DOHH2 (cell line): ENCODE results near the gene GAB1.

Experiments used
- H3F3A ChIP-seq: fragments of 200-600 bp; sonication (generic), shearing (Covaris generic); 2 replicates; pipeline ENCODE4 v1.6.0; 2016; ENCODE audit warnings: antibody characterized with exemption, mild to moderate bottlenecking; ENCODE audit not compliant: control insufficient read depth, insufficient read depth
- H3K27ac ChIP-seq: fragments of 200-600 bp; sonication (generic); 2 replicates; pipeline ENCODE4 v1.5.1; 2014; ENCODE audit warnings: low read depth, mild to moderate bottlenecking, low read length, moderate library complexity
- H3K27me3 ChIP-seq: fragments of 200-600 bp; sonication (generic); 2 replicates; pipeline ENCODE4 v1.6.1; 2014; ENCODE audit warnings: mild to moderate bottlenecking, low read length, mixed read lengths; ENCODE audit not compliant: control insufficient read depth
- H3K36me3 ChIP-seq: fragments of 200-600 bp; sonication (generic); 2 replicates; pipeline ENCODE4 v1.6.1; 2014; ENCODE audit warnings: mild to moderate bottlenecking, low read length, moderate library complexity, mixed read lengths; ENCODE audit not compliant: control insufficient read depth
- H3K4me1 ChIP-seq: fragments of 200-600 bp; sonication (generic); 2 replicates; pipeline ENCODE4 v1.6.1; 2014; ENCODE audit warnings: mild to moderate bottlenecking, low read length, mixed read lengths; ENCODE audit not compliant: control insufficient read depth
- H3K4me2 ChIP-seq: fragments of 200-600 bp; sonication (generic); 2 replicates; pipeline ENCODE4 v1.6.0; 2014; ENCODE audit warnings: mild to moderate bottlenecking, low read length, moderate library complexity
- H3K4me3 ChIP-seq: fragments of 200-600 bp; sonication (generic); 2 replicates; pipeline ENCODE4 v1.5.1; 2014; ENCODE audit warnings: mild to moderate bottlenecking, low read length, mixed read lengths
- H3K79me2 ChIP-seq: fragments of 200-600 bp; sonication (generic); 2 replicates; pipeline ENCODE4 v1.6.1; 2014; ENCODE audit warnings: mild to moderate bottlenecking, low read length, mixed read lengths; ENCODE audit not compliant: control insufficient read depth
- H3K9me2 ChIP-seq: fragments of 200-600 bp; sonication (generic); replicated peaks from 2 replicates; pipeline ENCODE4 v1.6.1; 2014; ENCODE audit warnings: mild to moderate bottlenecking, low read length, mixed read lengths; ENCODE audit not compliant: control insufficient read depth
- H3K9me3 ChIP-seq: fragments of 200-600 bp; sonication (generic); 2 replicates; pipeline ENCODE4 v1.6.1; 2014; ENCODE audit warnings: antibody characterized with exemption, low read length, mixed read lengths; ENCODE audit not compliant: control insufficient read depth, insufficient read depth
- H4K20me1 ChIP-seq: fragments of 200-600 bp; sonication (generic); 2 replicates; pipeline ENCODE4 v1.6.0; 2014; ENCODE audit warnings: low read depth, mild to moderate bottlenecking, antibody characterized with exemption, low read length, moderate library complexity; ENCODE audit not compliant: control insufficient read depth, insufficient read depth
- EZH2phosphoT487 ChIP-seq: fragments of 200-600 bp; sonication (generic); IDR thresholded peaks from 2 replicates; pipeline ENCODE4 v1.6.1; 2017; ENCODE audit warnings: borderline replicate concordance, mild to moderate bottlenecking, antibody characterized with exemption, low read length, moderate library complexity, mixed read lengths
- TF ChIP-seq, protein P1 (sequence below): fragments of 200-600 bp; sonication (generic); IDR thresholded peaks from one replicate; pipeline ENCODE4 v1.5.1; 2014; ENCODE audit warnings: antibody characterized with exemption, mild to moderate bottlenecking, low read depth, low read length; ENCODE audit not compliant: poor library complexity, severe bottlenecking

Gene GAB1

DNA sequence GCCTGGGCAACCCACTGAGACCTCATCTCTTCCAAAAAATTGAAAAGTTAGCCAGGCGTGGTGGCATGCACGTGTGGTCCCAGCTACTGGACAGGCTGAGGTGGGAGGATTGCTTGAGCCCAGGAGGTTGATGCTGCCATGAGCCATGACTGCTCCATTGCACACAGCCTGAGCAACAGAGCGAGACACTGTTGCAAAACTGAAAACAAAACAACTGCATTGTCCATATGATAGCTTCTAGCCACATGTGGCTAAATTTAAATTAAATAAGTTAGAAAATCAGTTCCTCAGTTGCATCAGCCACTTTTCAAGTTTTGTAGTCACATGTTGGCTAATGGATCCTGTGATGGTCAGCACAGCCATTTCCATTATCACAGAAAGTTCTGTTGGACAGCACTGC, 67.9 kb downstream of the GAB1 start:
- H3K4me1 ChIP-seq = peaks cover 99% of the 10 kb centered on the region
- H3K36me3 ChIP-seq = peaks cover 28% of the 10 kb centered on the region
- peaks cover 71% of the 10 kb centered on the region for H3K79me2 ChIP-seq
- H3F3A ChIP-seq = peaks cover 36% of the 10 kb centered on the region
- H3K27me3 ChIP-seq = no peaks in the 10 kb centered on the region
- TF ChIP-seq EZH2phosphoT487 = no peak
- TF ChIP-seq, protein P1, sequence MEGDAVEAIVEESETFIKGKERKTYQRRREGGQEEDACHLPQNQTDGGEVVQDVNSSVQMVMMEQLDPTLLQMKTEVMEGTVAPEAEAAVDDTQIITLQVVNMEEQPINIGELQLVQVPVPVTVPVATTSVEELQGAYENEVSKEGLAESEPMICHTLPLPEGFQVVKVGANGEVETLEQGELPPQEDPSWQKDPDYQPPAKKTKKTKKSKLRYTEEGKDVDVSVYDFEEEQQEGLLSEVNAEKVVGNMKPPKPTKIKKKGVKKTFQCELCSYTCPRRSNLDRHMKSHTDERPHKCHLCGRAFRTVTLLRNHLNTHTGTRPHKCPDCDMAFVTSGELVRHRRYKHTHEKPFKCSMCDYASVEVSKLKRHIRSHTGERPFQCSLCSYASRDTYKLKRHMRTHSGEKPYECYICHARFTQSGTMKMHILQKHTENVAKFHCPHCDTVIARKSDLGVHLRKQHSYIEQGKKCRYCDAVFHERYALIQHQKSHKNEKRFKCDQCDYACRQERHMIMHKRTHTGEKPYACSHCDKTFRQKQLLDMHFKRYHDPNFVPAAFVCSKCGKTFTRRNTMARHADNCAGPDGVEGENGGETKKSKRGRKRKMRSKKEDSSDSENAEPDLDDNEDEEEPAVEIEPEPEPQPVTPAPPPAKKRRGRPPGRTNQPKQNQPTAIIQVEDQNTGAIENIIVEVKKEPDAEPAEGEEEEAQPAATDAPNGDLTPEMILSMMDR = no peak
- H3K9me2 ChIP-seq = no peaks in the 10 kb centered on the region
- H3K9me3 ChIP-seq = no peaks in the 10 kb centered on the region
- H3K27ac ChIP-seq = peak overlapping the region; percentile 98
- H4K20me1 ChIP-seq = no peaks in the 10 kb centered on the region
- H3K4me3 ChIP-seq = peak overlapping the region; percentile 69
- peak overlapping the region; percentile 79 for H3K4me2 ChIP-seq

DNA sequence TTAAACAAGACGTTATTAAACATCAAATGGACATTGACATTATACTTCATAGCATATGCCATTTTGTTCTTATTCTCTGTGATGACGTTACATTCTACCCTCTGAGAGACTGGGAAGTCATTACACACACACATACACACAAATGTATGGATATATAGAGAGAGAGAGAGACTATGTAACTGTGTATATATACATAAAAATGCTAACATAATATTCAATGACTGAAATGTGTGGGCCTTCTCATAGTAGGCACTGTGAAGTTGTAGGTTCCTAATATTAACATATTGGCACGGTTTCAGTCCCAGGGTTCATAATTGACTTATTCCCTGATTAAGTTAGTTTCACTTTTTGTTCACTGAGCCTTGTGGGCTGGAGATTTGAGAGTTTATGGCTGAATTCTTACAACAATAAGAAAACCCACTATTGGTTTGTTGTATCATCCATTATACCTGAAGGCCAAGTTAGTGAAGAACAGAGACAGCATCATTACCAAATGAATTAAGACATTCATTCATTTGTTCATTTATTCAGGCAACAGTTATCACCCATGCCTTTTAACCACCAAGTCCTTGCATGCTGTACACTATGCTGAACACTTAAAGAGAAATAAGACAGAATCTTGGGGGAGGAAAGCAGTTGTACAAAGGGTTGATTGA, 68.5 kb downstream of the GAB1 start:
- peaks cover 36% of the 10 kb centered on the region for H3F3A ChIP-seq
- no peaks in the 10 kb centered on the region for H3K27me3 ChIP-seq
- H4K20me1 ChIP-seq = no peaks in the 10 kb centered on the region
- no peaks in the 10 kb centered on the region for H3K9me3 ChIP-seq
- H3K4me2 ChIP-seq = peak overlapping the region; percentile 79
- H3K4me1 ChIP-seq = peaks cover 99% of the 10 kb centered on the region
- H3K79me2 ChIP-seq = peaks cover 70% of the 10 kb centered on the region
- peaks cover 28% of the 10 kb centered on the region for H3K36me3 ChIP-seq
- no peak for TF ChIP-seq EZH2phosphoT487
- TF ChIP-seq, protein P1 = no peak
- peak overlapping the region; percentile 69 for H3K4me3 ChIP-seq
- peak overlapping the region; percentile 98 for H3K27ac ChIP-seq
- no peaks in the 10 kb centered on the region for H3K9me2 ChIP-seq

DNA sequence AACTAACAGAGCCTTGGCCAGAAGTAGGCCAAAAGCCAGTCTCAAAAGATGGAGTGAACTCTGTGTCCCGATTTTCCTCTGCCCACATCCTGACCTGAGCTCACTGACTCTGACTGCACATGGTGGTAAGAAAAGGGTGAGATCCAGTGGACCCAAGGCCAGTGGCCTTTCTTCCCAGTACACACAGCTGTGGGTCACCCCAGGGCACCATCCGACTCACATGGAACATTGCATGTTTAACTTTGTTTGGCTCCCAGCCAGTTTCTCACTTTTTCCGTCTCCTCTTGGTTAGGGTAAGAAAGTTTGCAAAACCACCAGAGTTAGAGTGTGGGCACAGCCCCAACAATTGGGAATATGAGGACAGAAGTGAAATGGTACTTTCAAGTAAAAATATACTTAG, 69.8 kb downstream of the GAB1 start:
- Histone ChIP-seq H3K9me3 (no peaks in the 10 kb centered on the region), H3K36me3 (peaks cover 28% of the 10 kb centered on the region), H3K4me3 (peak overlapping the region; percentile 69), H3K9me2 (no peaks in the 10 kb centered on the region), H3K4me1 (peaks cover 100% of the 10 kb centered on the region), H3K4me2 (peak overlapping the region; percentile 79), H3K27me3 (no peaks in the 10 kb centered on the region), H4K20me1 (no peaks in the 10 kb centered on the region), H3K27ac (peak overlapping the region; percentile 98), H3K79me2 (peaks cover 72% of the 10 kb centered on the region), H3F3A (peaks cover 37% of the 10 kb centered on the region)
- TF ChIP-seq, protein P1 = no peak
- TF ChIP-seq EZH2phosphoT487 = no peak
